ENCODE measurements around the gene MZF1.

MZF1 gene

DNA sequence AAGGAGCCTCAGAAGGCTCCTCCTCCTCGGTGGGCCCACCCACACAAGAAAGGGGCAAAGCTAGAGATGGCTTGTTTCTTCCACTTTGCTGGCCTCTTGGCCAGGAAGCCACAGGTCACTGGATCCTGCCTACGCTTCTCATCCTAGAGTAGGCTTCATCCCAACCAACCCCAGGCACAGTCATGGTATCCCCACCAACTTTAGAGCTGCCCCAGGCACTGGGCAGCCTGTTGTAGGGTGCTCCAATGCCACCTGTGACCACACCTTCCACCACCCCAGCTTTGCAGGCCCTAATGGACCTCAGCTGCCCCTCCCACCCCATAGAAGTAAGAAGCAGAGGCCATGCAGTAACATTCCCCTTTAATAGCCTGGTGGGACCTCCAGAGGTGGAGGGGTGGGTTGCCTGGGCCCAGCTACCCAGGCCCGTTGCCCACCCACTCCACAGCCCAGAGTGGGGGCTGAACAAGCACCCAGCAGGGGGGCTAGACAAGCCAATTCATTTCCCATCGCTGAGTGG lies 17.7 kb downstream of the MZF1 start:
- H3K27me3 Mint-ChIP-seq: peaks cover 3% of the 10 kb centered on the region
- peak overlapping the region; percentile 94 for H3K4me3 Mint-ChIP-seq
- peak overlapping the region; percentile 99 for H3K27ac Mint-ChIP-seq
- no peaks in the 10 kb centered on the region for H3K9me3 Mint-ChIP-seq
- H3K4me1 Mint-ChIP-seq (ENCODE audit: low read depth): peaks cover 77% of the 10 kb centered on the region
- intact Hi-C loops (cut with micrococcal nuclease): loop anchor here (1.0 kb wide), 1 partner anchor 18 kb away; the partner anchor contains the start of gene MZF1
- peaks cover 91% of the 10 kb centered on the region for H3K36me3 Mint-ChIP-seq (ENCODE audit: low read depth)

DNA sequence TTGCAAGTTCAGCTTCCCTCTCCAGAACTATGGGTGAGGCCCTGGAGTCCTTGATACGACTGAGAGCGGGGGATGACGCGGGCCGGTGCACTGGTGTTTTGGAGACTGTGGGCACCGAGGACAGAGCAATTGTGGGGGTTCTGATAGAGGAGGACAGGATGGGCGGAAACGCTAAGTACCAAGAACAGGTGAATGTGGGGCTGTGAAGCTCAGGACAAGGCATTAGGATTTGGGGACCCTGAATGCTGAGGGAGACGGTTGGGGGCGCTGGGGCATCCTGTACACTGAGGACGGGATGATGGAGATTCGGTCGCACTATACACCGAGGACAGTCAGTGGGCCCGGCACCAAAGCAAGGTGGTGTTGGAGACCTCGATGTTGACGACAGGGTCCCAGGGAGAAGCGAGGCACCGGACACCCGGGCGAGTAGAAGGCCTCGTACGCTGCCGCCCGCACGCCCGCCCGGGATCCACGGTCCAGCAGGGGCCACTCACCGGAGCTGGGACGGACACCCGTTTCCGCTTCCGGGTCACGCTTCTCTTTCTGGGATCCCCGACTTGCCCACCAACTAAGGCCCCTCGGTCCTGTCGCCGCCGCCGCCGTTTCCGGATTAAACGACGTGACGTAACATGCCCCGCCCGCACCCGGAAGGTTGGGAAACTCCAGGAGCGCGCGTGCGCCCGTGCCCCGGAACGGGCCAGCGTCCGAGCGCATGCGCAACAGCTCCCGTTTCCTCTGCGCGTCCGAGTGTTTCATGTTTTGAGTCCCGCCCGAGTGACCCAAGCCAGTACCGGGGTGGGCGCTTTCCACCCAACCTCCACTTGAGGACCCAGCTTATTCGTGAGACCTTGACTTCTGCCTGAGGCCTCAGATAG lies 18.4 kb downstream of the MZF1 start, which contains the start of gene CHMP2A:
Gene CHMP2A (minus strand): TSS at position 612 of the 875 bp plus-strand sequence. CDS start 893 bp downstream, outside the sequence.
- H3K36me3 Mint-ChIP-seq (ENCODE audit: low read depth): peaks cover 98% of the 10 kb centered on the region
- intact Hi-C loops (cut with micrococcal nuclease): loop anchor here (1.0 kb wide), 1 partner anchor 19 kb away; the partner anchor contains the start of gene MZF1
- no peaks in the 10 kb centered on the region for H3K27me3 Mint-ChIP-seq
- peaks cover 70% of the 10 kb centered on the region for H3K4me1 Mint-ChIP-seq (ENCODE audit: low read depth)
- H3K4me3 Mint-ChIP-seq: peak within 1 kb of the TSS; percentile 94
- no peaks in the 10 kb centered on the region for H3K9me3 Mint-ChIP-seq
- H3K27ac Mint-ChIP-seq: peak within 1 kb of the TSS; percentile 99

DNA sequence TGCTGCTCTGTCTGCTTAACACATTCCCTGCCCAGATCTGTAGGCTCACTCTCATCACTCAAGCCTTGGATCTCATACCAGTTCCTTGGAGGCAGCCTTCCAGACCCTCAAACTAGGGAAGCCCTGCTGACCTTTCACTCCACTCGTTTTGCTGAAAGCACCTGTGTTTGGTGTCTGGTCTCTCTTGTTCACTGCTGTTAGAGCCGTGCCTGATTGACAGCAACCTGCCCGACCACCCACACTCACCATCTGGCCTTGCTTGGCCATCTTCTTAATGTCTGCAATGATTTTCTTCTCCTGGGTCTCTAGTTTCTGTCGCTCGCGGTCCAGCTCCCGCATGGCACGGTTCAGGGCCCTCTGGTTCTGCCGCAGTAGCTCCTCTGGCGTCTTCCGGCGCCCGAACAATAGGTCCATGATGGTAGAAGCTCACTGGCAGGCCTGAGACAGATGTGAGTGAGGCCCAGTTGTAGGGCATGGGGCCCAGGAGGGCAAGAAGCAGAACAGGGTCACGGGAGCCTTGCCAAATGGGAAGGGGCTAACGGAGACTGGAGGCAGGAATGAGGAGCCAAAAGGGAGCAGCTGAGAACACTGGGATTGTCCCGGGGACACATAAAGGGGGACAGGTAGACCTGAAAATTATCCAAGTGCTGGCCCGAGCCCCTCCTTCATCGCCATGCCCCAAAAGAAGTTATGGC lies 19.2 kb downstream of the MZF1 start:
- Mint-ChIP-seq H3K4me3 (peak overlapping the region; percentile 94), H3K36me3 (ENCODE audit: low read depth) (peaks cover 100% of the 10 kb centered on the region), H3K4me1 (ENCODE audit: low read depth) (peaks cover 66% of the 10 kb centered on the region), H3K27ac (peak overlapping the region; percentile 99), H3K9me3 (no peaks in the 10 kb centered on the region), H3K27me3 (no peaks in the 10 kb centered on the region)
- intact Hi-C loops (cut with micrococcal nuclease): no loop called here

DNA sequence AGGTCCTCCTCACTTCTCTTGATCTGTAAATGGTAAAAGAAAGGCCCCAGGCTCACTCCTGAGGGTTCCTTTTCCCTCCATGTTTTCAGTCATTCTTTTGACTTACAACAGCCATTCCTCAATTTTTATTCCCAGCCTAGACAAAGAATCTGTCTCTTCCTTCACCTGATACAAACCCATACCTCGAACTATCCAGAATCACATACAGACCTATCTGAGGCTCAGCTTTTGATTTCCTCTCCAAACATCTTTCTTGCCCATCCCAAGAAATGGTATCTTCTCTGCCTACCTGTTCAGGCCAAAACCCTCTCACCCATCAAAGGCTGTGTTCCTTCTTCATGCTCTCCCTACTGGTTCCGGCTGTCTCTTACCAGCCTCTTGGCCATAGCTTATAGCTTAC lies 20.5 kb downstream of the MZF1 start:
- peaks cover 100% of the 10 kb centered on the region for H3K36me3 Mint-ChIP-seq (ENCODE audit: low read depth)
- peak overlapping the region; percentile 99 for H3K27ac Mint-ChIP-seq
- intact Hi-C loops (cut with micrococcal nuclease): no loop called here
- no peaks in the 10 kb centered on the region for H3K27me3 Mint-ChIP-seq
- peaks cover 70% of the 10 kb centered on the region for H3K4me1 Mint-ChIP-seq (ENCODE audit: low read depth)
- H3K9me3 Mint-ChIP-seq: no peaks in the 10 kb centered on the region
- H3K4me3 Mint-ChIP-seq: no peak overlapping the region

DNA sequence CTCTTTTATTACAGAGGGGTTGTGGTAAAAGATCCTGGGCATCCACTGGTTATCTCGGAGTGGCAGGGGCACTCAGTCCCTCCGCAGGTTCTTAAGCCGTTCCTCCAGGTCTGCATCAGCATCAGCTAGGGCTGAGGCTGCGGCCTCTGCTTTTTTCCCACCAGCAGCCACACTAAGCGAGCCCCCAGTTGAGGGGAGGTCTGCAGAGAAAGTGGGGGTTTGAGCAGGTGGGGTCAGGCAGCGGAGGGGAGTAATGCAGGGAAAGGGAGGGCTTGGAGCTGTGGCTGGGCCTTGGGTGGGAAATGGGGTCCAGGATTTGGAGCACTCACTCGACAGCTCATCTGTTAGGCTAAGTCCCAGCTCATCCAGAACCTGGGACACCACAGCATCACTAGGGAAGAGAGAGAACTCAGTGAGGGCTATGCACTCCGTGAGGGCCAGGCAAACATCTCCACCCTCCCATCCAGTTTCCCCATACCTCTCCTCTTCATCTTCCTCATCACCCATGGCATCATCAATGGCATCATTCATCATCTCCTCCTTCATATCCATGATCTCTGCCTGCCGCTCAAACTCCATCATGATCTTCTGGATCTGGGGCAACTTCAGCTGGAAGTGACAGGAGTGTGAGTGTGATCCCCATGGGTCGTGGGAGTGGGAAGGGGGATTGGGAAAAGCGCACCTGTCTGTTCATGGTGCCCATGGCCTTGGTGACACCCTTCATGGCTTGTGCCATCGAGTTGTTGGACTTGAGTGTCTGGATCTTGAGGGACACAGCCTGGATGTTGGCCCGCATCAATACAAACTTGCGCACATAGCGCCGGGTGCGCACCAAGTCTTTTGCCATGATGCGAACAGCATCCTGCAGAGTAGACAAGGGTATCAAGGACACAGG lies 21.3 kb downstream of the MZF1 start:
- Mint-ChIP-seq H3K27me3 (no peaks in the 10 kb centered on the region), H3K27ac (no peak overlapping the region), H3K4me3 (no peak overlapping the region), H3K36me3 (ENCODE audit: low read depth) (peaks cover 98% of the 10 kb centered on the region), H3K4me1 (ENCODE audit: low read depth) (peaks cover 70% of the 10 kb centered on the region), H3K9me3 (no peaks in the 10 kb centered on the region)
- intact Hi-C loops (cut with micrococcal nuclease): no loop called here

DNA sequence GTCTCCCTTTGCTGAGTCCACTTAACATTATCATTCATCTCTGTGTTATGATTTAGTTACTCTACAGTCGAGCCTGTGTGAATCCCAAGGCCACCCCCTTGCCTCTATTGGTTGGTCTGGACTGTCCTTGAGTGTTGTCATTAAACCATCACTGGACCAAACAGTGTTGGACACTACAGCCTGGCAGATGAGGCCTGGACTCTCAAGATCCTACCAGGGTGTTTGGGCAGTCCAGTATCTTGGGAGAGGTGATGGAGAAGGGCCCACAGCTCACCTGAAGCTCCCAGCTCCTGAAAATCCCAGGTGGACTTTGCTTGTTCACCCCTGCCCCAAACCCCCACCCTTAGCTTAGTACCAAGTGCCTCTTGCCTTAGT lies 22.0 kb downstream of the MZF1 start:
- H3K36me3 Mint-ChIP-seq (ENCODE audit: low read depth): peaks cover 98% of the 10 kb centered on the region

DNA sequence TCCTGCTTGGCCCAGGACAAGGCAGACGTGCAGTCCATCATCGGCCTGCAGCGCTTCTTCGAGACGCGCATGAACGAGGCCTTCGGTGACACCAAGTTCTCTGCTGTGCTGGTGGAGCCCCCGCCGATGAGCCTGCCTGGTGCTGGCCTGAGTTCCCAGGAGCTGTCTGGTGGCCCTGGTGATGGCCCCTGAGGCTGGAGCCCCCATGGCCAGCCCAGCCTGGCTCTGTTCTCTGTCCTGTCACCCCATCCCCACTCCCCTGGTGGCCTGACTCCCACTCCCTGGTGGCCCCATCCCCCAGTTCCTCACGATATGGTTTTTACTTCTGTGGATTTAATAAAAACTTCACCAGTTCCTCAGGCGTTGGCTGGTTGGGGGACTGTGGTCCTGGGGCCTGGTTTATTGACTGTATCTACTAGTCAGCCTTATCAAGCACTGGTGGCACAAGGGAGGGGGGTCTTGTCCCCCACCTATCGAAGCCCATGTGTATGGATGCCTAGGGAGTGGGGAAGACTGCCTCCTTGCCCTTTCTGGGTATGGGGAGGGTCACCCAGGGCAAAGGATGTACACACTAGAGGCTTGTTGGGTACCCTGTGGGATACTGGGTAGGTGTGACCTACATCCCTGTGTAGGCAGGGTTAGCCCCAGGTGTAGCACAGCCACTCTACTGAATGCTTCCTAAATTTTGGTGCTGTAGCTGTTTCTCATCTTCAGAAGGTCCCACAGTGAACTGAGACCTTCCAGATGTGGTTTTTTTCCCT lies 22.6 kb downstream of the MZF1 start:
- intact Hi-C loops (cut with micrococcal nuclease): no loop called here
- no peak overlapping the region for H3K4me3 Mint-ChIP-seq
- no peaks in the 10 kb centered on the region for H3K27me3 Mint-ChIP-seq
- peaks cover 70% of the 10 kb centered on the region for H3K4me1 Mint-ChIP-seq (ENCODE audit: low read depth)
- peaks cover 98% of the 10 kb centered on the region for H3K36me3 Mint-ChIP-seq (ENCODE audit: low read depth)
- H3K27ac Mint-ChIP-seq: no peak overlapping the region
- no peaks in the 10 kb centered on the region for H3K9me3 Mint-ChIP-seq

More for the DNA sequence above, 22.0 kb downstream of the MZF1 start:
- H3K27me3 Mint-ChIP-seq: no peaks in the 10 kb centered on the region
- no peaks in the 10 kb centered on the region for H3K9me3 Mint-ChIP-seq
- H3K4me3 Mint-ChIP-seq: no peak overlapping the region
- no peak overlapping the region for H3K27ac Mint-ChIP-seq
- H3K4me1 Mint-ChIP-seq (ENCODE audit: low read depth): peaks cover 70% of the 10 kb centered on the region
- intact Hi-C loops (cut with micrococcal nuclease): no loop called here

DNA sequence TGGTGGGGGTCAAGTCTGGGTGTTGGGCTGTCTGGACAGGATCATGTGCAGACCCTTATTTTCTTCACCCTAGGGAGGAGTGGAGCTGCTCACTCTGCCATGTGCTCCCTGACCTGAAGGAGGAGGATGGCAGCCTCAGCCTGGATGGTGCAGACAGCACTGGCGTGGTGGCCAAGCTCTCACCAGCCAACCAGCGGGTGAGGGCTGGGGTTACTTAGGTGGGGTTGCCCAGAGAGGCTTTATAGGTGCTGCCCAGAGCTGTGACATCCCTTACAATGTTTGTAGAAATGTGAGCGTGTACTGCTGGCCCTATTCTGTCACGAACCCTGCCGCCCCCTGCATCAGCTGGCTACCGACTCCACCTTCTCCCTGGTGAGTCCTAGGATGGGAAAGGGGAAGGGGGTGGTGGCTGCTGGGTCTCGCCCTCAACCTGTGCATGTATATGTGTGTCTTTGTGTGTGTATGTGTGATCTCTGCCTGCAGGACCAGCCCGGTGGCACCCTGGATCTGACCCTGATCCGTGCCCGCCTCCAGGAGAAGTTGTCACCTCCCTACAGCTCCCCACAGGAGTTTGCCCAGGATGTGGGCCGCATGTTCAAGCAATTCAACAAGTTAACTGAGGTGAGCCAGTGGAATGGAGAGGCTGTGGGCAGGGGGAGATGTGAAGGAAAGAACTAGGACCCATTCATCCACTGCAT lies 23.3 kb downstream of the MZF1 start:
- Mint-ChIP-seq H3K27me3 (no peaks in the 10 kb centered on the region), H3K4me1 (ENCODE audit: low read depth) (peaks cover 67% of the 10 kb centered on the region), H3K4me3 (no peak overlapping the region), H3K36me3 (ENCODE audit: low read depth) (peaks cover 98% of the 10 kb centered on the region), H3K27ac (no peak overlapping the region), H3K9me3 (no peaks in the 10 kb centered on the region)
- intact Hi-C loops (cut with micrococcal nuclease): no loop called here

DNA sequence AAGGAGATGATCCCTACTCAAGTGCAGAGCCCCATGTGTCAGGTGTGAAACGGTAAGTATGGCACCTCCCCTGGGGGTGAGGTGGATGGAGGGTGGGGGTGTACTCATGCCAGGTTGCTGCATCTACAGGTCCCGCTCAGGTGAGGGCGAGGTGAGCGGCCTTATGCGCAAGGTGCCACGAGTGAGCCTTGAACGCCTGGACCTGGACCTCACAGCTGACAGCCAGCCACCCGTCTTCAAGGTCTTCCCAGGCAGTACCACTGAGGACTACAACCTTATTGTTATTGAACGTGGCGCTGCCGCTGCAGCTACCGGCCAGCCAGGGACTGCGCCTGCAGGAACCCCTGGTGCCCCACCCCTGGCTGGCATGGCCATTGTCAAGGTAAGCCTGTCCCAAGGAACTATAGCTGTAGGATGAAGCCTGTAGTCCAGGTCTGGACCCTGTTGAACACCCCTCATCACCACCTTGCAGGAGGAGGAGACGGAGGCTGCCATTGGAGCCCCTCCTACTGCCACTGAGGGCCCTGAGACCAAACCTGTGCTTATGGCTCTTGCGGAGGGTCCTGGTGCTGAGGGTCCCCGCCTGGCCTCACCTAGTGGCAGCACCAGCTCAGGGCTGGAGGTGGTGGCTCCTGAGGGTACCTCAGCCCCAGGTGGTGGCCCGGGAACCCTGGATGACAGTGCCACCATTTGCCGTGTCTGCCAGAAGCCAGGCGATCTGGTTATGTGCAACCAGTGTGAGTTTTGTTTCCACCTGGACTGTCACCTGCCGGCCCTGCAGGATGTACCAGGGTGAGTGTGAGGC lies 24.1 kb downstream of the MZF1 start:
- Mint-ChIP-seq H3K27me3 (no peaks in the 10 kb centered on the region), H3K36me3 (ENCODE audit: low read depth) (peaks cover 97% of the 10 kb centered on the region), H3K9me3 (no peaks in the 10 kb centered on the region), H3K4me1 (ENCODE audit: low read depth) (peaks cover 61% of the 10 kb centered on the region), H3K27ac (no peak overlapping the region), H3K4me3 (no peak overlapping the region)
- intact Hi-C loops (cut with micrococcal nuclease): no loop called here

DNA sequence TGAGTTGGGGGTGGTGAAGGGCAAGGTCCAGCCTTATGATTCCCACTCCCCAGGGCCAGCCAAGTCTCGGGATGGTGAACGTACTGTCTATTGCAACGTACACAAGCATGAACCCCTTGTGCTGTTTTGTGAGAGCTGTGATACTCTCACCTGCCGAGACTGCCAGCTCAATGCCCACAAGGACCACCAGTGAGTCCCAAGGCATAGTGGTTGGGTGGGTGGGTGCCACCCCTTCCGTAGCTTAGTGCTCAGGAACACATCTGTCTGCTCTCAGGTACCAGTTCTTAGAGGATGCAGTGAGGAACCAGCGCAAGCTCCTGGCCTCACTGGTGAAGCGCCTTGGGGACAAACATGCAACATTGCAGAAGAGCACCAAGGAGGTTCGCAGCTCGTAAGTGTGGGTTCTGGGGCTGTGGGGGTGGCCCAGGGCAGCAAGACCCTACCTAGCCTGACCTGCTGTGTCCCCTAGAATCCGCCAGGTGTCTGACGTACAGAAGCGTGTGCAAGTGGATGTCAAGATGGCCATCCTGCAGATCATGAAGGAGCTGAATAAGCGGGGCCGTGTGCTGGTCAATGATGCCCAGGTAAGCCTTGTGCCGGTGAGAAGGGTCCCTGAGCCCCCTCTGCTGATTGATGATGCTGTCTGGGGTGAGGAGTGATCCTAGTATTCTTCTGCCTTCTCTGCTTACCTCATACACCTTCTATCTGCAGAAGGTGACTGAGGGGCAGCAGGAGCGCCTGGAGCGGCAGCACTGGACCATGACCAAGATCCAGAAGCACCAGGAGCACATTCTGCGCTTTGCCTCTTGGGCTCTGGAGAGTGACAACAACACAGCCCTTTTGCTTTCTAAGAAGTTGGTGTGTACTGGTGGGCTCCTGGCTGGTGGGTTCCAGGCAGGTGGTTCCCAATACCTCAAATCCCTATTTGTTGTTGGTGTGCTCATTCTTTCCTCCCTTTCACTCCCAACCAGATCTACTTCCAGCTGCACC lies 25.5 kb downstream of the MZF1 start:
- Mint-ChIP-seq H3K4me1 (ENCODE audit: low read depth) (peaks cover 53% of the 10 kb centered on the region), H3K27ac (no peak overlapping the region), H3K36me3 (ENCODE audit: low read depth) (peaks cover 83% of the 10 kb centered on the region), H3K9me3 (no peaks in the 10 kb centered on the region), H3K4me3 (no peak overlapping the region), H3K27me3 (no peaks in the 10 kb centered on the region)
- intact Hi-C loops (cut with micrococcal nuclease): no loop called here

DNA sequence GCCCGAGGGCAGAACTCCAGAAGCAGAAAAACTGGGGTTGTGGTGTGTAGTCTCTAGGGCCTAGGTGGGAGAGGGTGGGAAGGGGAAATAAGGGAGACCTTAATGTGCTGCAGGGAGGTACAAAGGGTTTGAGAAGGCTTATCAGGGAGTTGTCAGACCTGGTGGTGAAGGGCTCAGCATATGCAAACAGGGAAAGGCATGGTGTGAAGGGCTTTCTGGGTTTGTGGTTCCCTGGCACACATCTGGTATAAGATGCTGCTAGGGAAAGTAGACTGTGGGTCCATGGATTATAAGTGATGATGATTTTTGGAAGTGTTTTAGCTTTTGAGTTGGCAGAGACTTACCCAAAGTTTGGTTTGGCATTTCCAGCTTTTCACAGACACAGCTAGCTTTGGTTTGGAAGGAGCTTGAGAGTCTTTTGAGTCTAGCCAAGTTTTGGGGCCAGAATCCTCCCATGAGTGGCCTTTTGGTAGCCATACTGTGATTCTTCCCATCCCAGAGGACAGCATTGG lies 27.1 kb downstream of the MZF1 start:
- peak overlapping the region; percentile 95 for H3K27ac Mint-ChIP-seq
- H3K4me3 Mint-ChIP-seq: peak overlapping the region; percentile 88
- H3K9me3 Mint-ChIP-seq: no peaks in the 10 kb centered on the region
- intact Hi-C loops (cut with micrococcal nuclease): no loop called here
- peaks cover 46% of the 10 kb centered on the region for H3K4me1 Mint-ChIP-seq (ENCODE audit: low read depth)
- H3K36me3 Mint-ChIP-seq (ENCODE audit: low read depth): peaks cover 68% of the 10 kb centered on the region
- H3K27me3 Mint-ChIP-seq: no peaks in the 10 kb centered on the region
